Regular cardiac myocyte (primary cell): ENCODE data around the gene SAMD8. TPM values are rescaled to one million over a fixed set of nuclear protein-coding genes. Genes with fewer than 3 reads are reported as not detected.

Source experiments
- total RNA-seq: library from RNA; depleted of rRNA; stranded (reverse); fragments of >200 nt; gene quantifications from 2 replicates; pipeline ENCODE4 v1.2.3, GENCODE V29; 2014

Gene SAMD8
- total RNA-seq, result 33.5 and 54.4 TPM in 2 replicates

DNA sequence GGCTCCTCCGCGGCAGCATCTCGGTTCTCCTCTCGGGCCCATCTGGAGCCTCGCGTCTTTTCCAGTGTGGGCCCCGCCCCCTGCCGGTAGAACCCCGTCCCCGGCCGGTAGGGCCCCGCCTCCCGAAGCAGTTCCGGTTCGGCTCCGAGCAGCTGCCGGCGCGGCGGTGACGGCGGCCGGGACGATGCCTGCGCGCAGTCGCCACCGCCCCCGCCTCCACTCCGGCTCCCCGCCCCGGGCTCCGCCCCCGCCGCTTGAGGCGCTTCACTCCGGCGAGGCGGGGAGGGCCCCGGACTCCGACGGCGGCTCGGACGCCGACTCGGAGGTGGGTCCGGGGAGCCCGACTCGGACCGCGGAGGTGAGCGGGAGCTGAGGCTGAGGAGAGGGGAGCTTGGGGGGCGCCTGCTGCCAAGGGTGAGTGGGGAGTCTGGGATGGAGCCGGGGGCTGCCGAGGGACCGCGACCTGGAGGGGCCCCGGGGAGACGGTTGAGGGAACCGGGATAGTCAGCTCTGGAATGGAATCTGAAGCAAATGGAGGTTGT, at the start of gene SAMD8:
Gene SAMD8 (plus strand): TSS at position 292 of the 542 bp plus-strand sequence. CDS start 38,873 bp downstream, outside the sequence.

DNA sequence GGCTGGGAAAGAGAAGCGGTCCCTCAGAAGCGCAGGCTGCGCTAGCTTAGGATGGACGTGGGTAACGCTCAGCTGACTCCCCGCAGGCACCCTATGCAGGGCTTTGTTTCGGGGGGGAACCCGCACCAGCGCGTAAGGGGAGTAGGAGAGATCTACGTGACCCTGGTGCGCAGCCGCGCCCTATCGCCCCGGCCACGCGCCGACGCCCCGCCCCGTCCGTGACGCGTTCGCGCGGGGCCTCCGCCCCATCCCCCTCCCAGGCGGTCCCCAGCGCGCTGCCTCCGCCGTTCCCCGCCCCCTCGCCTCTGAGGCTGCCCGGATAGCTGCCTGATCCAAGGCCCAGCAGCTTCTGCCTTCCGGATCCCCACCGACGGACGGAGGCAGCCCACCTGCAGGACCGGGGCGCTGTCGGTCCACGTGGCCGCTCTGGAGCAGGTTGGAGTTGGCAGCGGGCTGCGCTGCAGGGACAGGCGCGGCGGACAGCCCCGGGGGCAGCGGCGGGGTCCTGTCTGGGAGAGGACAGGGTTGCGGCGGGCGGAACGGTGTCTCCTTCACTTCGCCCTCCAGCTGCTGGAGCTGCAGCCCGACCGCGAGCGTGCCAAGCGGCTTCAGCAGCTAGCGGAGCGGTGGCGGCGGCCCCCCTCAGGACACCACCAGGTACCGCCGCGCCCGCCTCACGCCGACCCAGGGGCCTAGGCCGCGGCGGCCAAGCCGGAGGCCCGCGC, 99.0 kb downstream of the SAMD8 start, which contains the start of gene VDAC2:
Gene VDAC2 (plus strand): TSS at position 515 of the 725 bp plus-strand sequence. CDS start 363 bp downstream, outside the sequence.

Other genes with a start within 250 kb of the SAMD8 start
- 165 and 223 TPM in 2 replicates for gene VDAC2, start 99.1 kb downstream of the SAMD8 start, total RNA-seq
- gene COMTD1, start 124.3 kb downstream of the SAMD8 start, total RNA-seq, result 4.2 and 5.9 TPM in 2 replicates